Coronary artery (tissue), 2 donors: ENCODE data around the gene SHROOM3.
A peak's percentile ranks its signal among the peaks of the same experiment; 100 is the strongest.

Experiments
- DNase-seq: peaks from one replicate; pipeline ENCODE4 v3.0.0-alpha.2; 2017; ENCODE audit warnings: low spot score
- H3K27ac ChIP-seq, 2 donors: fragments of 200-600 bp; sonication (generic); one replicate each; pipeline ENCODE4 v1.5.1; 2016 to 2019
- H3K4me3 ChIP-seq: fragments of 200-600 bp; sonication (generic); 2 replicates; pipeline ENCODE4 v1.5.1; 2016; ENCODE audit warnings: mild to moderate bottlenecking, moderate library complexity
- CTCF ChIP-seq: fragments of 200-600 bp; sonication (generic); IDR thresholded peaks from one replicate; pipeline ENCODE4 v1.5.1; 2019; ENCODE audit warnings: antibody characterized with exemption

Gene SHROOM3

GRCh38 chr4:76430519-76431388 lies 4.3 kb upstream of the SHROOM3 start:
- Histone ChIP-seq H3K27ac (no peak overlapping the region), H3K4me3 (no peak overlapping the region)
- no peak for DNase-seq
- peak; percentile 41 for TF ChIP-seq CTCF

- DNase-seq: no peak
- Histone ChIP-seq H3K4me3 (peak overlapping the region; percentile 66), H3K27ac (peak overlapping the region; percentile 8 to 81)
- TF ChIP-seq CTCF: no peak
These were observed 695 bp downstream of the SHROOM3 start for GRCh38 chr4:76435528-76436319.

GRCh38 chr4:76439491-76439890 lies 4.5 kb downstream of the SHROOM3 start:
- no peak overlapping the region for H3K27ac ChIP-seq
- no peak for TF ChIP-seq CTCF
- no peak for DNase-seq
- H3K4me3 ChIP-seq: no peak overlapping the region

GRCh38 chr4:76441881-76442280 lies 6.9 kb downstream of the SHROOM3 start:
- no peak overlapping the region for H3K4me3 ChIP-seq
- DNase-seq: no peak
- no peak overlapping the region for H3K27ac ChIP-seq
- no peak for TF ChIP-seq CTCF

- no peak for DNase-seq
- Histone ChIP-seq H3K27ac (no peak overlapping the region), H3K4me3 (no peak overlapping the region)
- TF ChIP-seq CTCF: no peak
These were observed 7.8 kb downstream of the SHROOM3 start for GRCh38 chr4:76442807-76443206.

- H3K27ac ChIP-seq: no peak overlapping the region
- no peak for DNase-seq
- no peak overlapping the region for H3K4me3 ChIP-seq
- no peak for TF ChIP-seq CTCF
These were observed 8.3 kb downstream of the SHROOM3 start for GRCh38 chr4:76443376-76443775.
